Lower lobe of right lung (tissue), 2 donors: ENCODE data around the gene TMEM156. TPM values are rescaled to one million over a fixed set of nuclear protein-coding genes. Genes with fewer than 3 reads are reported as not detected.

Source experiments
- ATAC-seq, 2 donors: fragments of 200-7000 bp; cut with Tn5 transposase; one replicate each; pipeline ENCODE4 v1.9.1; 2020 to 2022; ENCODE audit warnings: mild to moderate bottlenecking in 2 of 2, moderate library complexity in 2 of 2
- DNase-seq: peaks from one replicate; pipeline ENCODE4 v3.0.0-alpha.2; 2020
- H3K27ac ChIP-seq: fragments of 200-600 bp; one replicate; pipeline ENCODE4 v1.8.0; 2022
- H3K27me3 ChIP-seq: fragments of 200-600 bp; one replicate; pipeline ENCODE4 v1.8.0; 2022; ENCODE audit warnings: low read depth
- H3K36me3 ChIP-seq: fragments of 200-600 bp; one replicate; pipeline ENCODE4 v1.8.0; 2022; ENCODE audit warnings: mild to moderate bottlenecking
- H3K4me1 ChIP-seq: fragments of 200-600 bp; one replicate; pipeline ENCODE4 v1.8.0; 2022
- H3K4me3 ChIP-seq: fragments of 200-600 bp; one replicate; pipeline ENCODE4 v1.8.0; 2022; ENCODE audit warnings: mild to moderate bottlenecking
- H3K9me3 ChIP-seq: fragments of 200-600 bp; one replicate; pipeline ENCODE4 v1.8.0; 2022
- intact Hi-C: fragments of 100-400 bp; cut with DNase I; formaldehyde crosslinking; loops from one replicate; pipeline ENCODE4 v1.11.0; 2022
- total RNA-seq: library from RNA; stranded (reverse); fragmentation: NEBNext Ultra II Directional; extraction: Animal tissue kit (Norgen Biotek cat#: 25700); gene quantifications from one replicate; pipeline ENCODE4 v1.2.1, GENCODE V29; 2021
- TF ChIP-seq, protein P1 (sequence below): fragments of 200-600 bp; IDR thresholded peaks from one replicate; pipeline ENCODE4 v1.8.0; 2022; ENCODE audit warnings: antibody characterized with exemption, mild to moderate bottlenecking
- donor health status: DM: no; HTN: yes; CAD: no; lungs with severe emphysema.

The TMEM156 gene
- total RNA-seq, 1 donor from 2014 or later, result 0.62 TPM

DNA sequence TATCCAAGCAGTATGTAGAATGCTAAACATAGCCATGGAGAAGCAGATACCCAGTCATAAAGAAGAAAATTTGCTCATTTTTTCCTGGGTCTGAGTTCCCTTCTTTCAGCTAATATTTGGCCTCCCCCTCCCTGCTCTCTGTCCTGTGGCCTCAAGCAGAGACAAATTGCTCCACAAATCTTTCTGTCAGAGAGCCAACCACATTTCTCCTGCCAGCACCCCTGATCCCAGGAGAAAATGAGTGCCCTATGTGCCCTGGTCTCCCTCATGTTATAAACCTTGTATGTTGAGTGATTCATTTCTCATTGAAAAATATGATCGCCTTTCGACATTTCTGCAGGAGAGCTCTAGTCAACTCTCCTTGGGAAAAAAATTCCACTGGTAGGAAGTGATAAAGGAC, 82.0 kb downstream of the TMEM156 start:
- Histone ChIP-seq H3K9me3 (no peaks in the 10 kb centered on the region), H3K27ac (no peak overlapping the region), H3K4me3 (no peak overlapping the region), H3K4me1 (no peaks in the 10 kb centered on the region), H3K36me3 (peaks cover 4% of the 10 kb centered on the region), H3K27me3 (no peaks in the 10 kb centered on the region)
- TF ChIP-seq, protein P1, sequence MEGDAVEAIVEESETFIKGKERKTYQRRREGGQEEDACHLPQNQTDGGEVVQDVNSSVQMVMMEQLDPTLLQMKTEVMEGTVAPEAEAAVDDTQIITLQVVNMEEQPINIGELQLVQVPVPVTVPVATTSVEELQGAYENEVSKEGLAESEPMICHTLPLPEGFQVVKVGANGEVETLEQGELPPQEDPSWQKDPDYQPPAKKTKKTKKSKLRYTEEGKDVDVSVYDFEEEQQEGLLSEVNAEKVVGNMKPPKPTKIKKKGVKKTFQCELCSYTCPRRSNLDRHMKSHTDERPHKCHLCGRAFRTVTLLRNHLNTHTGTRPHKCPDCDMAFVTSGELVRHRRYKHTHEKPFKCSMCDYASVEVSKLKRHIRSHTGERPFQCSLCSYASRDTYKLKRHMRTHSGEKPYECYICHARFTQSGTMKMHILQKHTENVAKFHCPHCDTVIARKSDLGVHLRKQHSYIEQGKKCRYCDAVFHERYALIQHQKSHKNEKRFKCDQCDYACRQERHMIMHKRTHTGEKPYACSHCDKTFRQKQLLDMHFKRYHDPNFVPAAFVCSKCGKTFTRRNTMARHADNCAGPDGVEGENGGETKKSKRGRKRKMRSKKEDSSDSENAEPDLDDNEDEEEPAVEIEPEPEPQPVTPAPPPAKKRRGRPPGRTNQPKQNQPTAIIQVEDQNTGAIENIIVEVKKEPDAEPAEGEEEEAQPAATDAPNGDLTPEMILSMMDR, result no peak
- no peak for ATAC-seq
- DNase-seq, result no peak
- intact Hi-C loops, result no loop called here

DNA sequence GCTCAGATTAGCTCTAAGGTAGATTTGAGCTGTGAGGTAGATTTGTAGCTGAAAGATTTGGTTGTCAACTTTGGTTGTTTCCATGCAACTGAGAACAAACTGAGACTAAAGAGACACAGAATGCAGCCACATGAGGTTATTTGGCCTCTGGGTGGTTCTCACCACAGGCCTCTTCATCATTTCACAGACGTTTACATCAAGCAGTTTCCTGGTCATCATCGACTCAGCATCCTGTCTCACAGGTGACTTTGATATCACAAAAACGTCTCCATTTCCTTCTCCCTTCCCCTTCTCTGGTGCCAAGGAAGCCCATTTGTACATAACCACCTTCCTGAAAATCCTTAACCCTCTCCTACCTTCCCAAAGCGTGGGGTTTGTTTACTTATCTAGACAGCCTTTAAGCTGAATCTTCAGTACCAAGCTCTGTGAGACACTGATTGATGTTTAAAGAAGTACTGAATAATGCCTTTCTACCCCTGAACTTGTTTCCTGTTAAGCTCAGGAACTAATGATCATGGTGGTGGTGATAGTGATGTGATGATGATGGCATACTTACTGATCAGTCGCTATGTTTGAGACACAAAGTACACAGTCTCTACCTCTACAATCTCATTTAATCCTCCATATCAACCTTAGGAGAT, 82.7 kb downstream of the TMEM156 start:
- no peaks in the 10 kb centered on the region for H3K27me3 ChIP-seq
- no peaks in the 10 kb centered on the region for H3K4me1 ChIP-seq
- DNase-seq (no peak), ATAC-seq (no peak)
- H3K4me3 ChIP-seq, result no peak overlapping the region
- H3K36me3 ChIP-seq, result peaks cover 9% of the 10 kb centered on the region
- TF ChIP-seq, protein P1, result no peak
- H3K9me3 ChIP-seq, result no peaks in the 10 kb centered on the region
- intact Hi-C loops, result no loop called here
- no peak overlapping the region for H3K27ac ChIP-seq

DNA sequence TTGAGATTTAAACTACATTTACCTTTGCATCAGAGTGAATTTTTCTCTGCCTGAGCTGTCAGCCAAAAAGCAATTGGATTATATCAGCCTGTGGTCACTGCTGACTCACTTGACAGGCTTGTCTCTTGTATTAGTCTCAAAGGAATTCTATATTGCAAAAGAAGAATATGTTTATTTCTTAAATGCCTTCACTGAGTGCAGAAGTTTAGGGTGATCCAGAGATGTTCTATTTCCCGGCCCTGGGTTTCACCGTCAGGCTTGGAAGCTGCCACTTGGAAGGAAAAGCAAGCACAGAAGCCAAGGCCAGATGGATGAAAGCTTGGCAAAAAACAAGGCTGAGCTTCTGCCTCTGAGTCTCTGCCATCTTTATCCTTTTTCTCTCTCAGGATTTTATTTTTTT, 83.7 kb downstream of the TMEM156 start:
- no peaks in the 10 kb centered on the region for H3K4me1 ChIP-seq
- no peaks in the 10 kb centered on the region for H3K27me3 ChIP-seq
- no peak overlapping the region for H3K4me3 ChIP-seq
- intact Hi-C loops, result no loop called here
- ATAC-seq (no peak), DNase-seq (no peak)
- peaks cover 19% of the 10 kb centered on the region for H3K36me3 ChIP-seq
- H3K27ac ChIP-seq, result no peak overlapping the region
- TF ChIP-seq, protein P1, result no peak
- no peaks in the 10 kb centered on the region for H3K9me3 ChIP-seq

DNA sequence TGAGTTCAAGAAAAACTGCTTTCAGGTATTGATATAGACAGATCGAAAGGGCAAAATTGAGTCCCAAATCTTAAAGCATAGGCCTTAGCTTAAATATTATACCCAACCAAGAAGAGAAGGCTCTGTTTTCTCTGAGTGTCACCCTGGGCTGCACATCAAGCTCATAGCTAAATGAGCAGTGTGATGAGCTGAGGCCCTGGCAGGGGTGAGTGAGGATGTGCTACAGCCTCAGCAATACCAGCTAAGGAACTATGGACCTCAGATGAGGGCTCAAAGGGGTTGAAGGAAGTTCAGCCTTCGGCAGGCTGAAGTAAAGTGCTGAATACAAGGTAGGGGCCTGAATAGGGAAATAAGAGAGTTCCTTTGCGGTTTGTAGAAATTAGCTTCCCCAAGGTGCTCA, 85.3 kb downstream of the TMEM156 start:
- Histone ChIP-seq H3K27me3 (no peaks in the 10 kb centered on the region), H3K9me3 (no peaks in the 10 kb centered on the region), H3K36me3 (peaks cover 34% of the 10 kb centered on the region), H3K4me1 (no peaks in the 10 kb centered on the region), H3K27ac (no peak overlapping the region), H3K4me3 (no peak overlapping the region)
- intact Hi-C loops, result no loop called here
- DNase-seq, result no peak
- TF ChIP-seq, protein P1, result no peak
- no peak for ATAC-seq

DNA sequence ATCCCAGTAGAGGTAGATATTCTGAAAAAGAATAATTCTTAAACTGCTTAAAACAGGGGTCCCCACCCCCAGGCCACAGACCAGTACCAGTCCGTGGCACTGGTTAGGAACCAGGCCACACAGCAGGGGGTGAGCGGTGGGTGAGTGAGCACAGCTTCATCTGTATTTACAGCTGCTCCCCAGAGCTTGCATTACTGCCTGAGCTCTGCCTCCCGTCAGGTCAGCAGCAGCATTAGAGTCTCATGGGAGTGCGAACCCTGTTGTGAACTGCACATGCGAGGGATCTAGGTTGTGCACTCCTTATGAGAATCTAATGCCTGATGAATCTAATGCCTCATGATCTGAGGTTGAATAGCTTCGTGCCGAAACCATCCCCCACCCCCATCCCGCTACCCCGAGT, 87.8 kb downstream of the TMEM156 start:
- intact Hi-C loops, result no loop called here
- H3K27me3 ChIP-seq, result no peaks in the 10 kb centered on the region
- H3K4me1 ChIP-seq, result no peaks in the 10 kb centered on the region
- peaks cover 56% of the 10 kb centered on the region for H3K36me3 ChIP-seq
- ATAC-seq (no peak), DNase-seq (no peak)
- H3K9me3 ChIP-seq, result no peaks in the 10 kb centered on the region
- TF ChIP-seq, protein P1, result no peak
- H3K4me3 ChIP-seq, result no peak overlapping the region
- no peak overlapping the region for H3K27ac ChIP-seq
